Glomerular endothelial cell (primary cell): ENCODE results near the gene PCDHA2. TPM values are rescaled to one million over a fixed set of nuclear protein-coding genes. Genes with fewer than 3 reads are reported as not detected.
"Not testable (repeated sequence)": the region's sequence is repeated elsewhere in the genome, so short reads cannot be mapped to it uniquely, and the experiment has no call there.

ENCODE experiments used
- DNase-seq: peaks from one replicate; pipeline ENCODE4 v3.0.0-alpha.2; 2011; ENCODE audit warnings: low read depth, low spot score; ENCODE audit errors: extremely low read depth
- total RNA-seq: library from RNA; depleted of rRNA; stranded (reverse); fragments of >200 nt; gene quantifications from 2 replicates; pipeline ENCODE4 v1.2.3, GENCODE V29; 2015

Gene PCDHA2
- total RNA-seq: 0.15 TPM in 1 of 2 replicates, not detected in the other

- no peak for DNase-seq
Observed at GRCh38 chr5:140794595-140795258, at the start of gene PCDHA2. Gene PCDHA2 (plus strand): TSS chr5:140794852.

GRCh38 chr5:140753561-140753960 is 41.1 kb upstream of the PCDHA2 start:
- DNase-seq: no peak

DNA sequence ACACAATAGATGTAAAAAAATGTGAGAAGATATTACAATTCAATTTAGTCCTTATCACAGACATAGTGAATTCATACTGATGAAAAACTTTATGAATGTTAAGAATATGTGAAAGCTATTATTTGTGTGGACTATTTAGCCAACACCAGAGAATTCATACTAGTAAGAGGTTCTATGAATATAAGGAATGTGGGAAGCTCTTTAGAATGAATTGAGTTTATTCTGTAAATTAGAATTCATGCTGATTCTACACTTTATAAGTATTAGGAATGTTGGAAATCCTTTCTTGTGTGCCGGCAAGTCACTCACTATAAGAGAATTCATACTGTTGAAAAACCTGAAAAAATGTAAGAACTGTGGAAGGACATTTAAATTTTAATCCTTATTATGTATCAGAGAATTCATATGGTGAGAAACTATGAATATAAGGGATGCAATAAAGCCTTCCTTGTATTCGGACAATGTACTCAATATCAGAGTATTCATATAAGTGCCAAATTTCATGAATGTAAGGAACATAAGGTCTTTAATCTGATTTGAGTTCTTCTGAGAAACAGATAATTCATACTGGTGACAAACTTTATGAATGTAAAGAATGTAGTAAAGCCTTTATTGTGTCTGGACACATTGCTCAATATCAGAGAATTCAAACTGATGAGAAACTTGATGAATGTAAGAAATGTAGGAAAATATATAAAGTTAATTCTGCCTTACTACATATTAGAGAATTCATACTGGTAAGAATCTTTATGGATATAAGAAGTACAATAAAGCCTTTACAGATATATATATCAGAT is 30.3 kb upstream of the PCDHA2 start:
- no peak for DNase-seq

DNA sequence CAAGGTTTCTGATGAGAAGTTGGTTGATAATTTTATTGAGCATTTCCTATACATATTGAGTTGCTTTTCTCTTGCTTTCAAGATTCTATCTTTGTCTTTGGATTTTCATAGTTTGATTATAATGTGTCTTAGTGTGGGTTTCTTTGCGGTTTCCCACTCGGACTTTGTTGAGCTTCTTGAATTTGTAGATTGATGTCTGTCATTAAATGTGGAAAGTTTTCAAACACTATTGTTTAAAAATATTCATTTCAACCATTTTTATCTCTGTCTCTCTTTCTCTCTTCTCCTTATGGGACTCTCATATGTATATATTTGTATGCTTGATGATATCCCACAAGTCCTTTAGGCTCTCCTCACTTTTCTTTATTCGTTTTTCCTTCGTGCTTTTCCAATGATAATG is 27.2 kb upstream of the PCDHA2 start:
- DNase-seq: no peak

GRCh38 chr5:140780512-140780911 is 14.1 kb upstream of the PCDHA2 start:
- DNase-seq: no peak

DNA sequence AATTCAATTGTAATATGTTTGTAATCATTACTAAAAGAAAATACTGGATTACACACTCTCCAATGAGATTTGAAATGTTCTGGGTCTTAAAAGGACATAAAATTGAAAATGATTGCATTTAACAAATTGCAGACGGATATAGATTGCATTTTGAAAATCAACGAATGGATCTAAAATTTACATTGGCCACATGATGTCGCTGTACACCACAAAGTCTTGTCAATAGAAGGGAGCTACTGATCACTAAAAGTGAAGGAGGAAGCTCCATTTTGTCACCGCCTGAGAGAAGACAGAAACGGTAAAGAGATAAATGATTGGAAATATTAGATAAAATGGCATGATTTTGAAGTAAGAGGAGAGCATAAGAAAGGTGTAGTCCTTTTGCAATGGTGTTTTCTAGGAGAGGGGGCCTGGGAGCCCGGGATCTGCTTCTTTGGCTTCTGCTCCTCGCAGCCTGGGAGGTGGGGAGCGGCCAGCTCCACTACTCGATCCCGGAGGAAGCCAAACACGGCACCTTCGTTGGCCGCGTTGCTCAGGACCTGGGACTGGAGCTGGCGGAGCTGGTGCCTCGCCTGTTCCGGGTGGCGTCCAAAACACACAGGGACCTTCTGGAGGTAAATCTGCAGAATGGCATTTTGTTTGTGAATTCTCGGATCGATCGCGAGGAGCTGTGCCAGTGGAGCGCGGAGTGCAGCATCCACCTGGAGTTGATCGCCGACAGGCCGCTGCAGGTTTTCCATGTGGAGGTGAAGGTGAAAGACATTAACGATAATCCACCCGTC is 8.6 kb upstream of the PCDHA2 start, which contains the start of gene PCDHA1:
TSS of gene PCDHA1 (plus strand) at position 236 of the 782 bp plus-strand sequence.
- DNase-seq: no peak

GRCh38 chr5:140787422-140787821 is 7.2 kb upstream of the PCDHA2 start:
- DNase-seq: not testable (repeated sequence)

- not testable (repeated sequence) for DNase-seq
Observed at GRCh38 chr5:140787849-140788504, 6.7 kb upstream of the PCDHA2 start.

DNA sequence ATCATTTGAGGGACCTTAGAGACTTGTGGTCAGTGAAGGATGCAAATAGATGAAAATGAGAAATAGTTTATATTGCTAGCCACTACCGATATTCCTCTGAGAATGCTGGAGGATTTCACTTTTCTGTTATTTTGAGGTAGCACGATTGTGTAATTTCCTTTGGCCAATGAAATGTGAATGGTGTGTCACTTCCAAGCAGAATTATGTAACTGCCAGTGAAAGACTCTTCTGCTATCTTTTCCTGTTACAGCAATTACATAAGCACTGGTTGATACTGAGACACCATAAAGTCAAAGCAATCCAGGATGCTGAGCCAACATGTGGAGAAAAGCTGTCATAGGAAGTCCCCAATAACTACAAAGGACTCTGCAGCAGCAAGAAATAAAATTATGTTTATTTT is 3.6 kb upstream of the PCDHA2 start:
- no peak for DNase-seq

GRCh38 chr5:140795259-140795641 is 598 bp downstream of the PCDHA2 start:
- DNase-seq: no peak

DNA sequence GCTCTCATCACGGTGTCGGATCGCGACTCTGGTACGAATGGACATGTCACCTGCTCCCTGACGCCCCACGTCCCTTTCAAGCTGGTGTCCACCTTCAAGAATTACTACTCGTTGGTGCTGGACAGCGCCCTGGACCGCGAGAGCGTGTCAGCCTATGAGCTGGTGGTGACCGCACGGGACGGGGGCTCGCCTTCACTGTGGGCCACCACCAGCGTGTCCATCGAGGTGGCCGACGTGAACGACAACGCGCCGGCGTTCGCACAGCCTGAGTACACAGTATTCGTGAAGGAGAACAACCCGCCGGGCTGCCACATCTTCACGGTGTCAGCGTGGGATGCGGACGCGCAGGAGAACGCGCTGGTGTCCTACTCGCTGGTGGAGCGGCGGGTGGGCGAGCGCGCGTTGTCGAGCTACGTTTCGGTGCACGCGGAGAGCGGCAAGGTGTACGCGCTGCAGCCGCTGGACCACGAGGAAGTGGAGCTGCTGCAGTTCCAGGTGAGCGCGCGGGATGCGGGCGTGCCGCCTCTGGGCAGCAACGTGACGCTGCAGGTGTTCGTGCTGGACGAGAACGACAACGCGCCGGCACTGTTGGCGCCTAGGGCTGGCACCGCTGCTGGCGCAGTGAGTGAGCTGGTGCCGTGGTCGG is 1.5 kb downstream of the PCDHA2 start:
- DNase-seq: not testable (repeated sequence)

DNA sequence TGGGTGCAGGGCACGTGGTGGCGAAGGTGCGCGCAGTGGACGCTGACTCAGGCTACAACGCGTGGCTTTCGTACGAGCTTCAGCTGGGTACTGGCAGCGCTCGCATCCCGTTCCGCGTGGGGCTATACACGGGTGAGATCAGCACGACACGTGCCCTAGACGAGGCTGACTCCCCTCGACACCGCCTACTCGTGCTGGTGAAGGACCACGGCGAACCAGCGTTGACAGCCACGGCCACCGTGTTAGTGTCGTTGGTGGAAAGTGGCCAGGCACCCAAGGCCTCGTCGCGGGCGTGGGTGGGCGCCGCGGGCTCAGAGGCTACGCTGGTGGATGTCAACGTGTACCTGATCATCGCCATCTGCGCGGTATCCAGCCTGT is 2.1 kb downstream of the PCDHA2 start:
- no peak for DNase-seq

GRCh38 chr5:140800816-140801493 is 6.3 kb downstream of the PCDHA2 start, which contains the start of gene PCDHA3:
Gene PCDHA3 (plus strand): TSS chr5:140801057.
- DNase-seq: no peak

GRCh38 chr5:140801494-140801841 is 6.8 kb downstream of the PCDHA2 start:
- DNase-seq: no peak

- DNase-seq: not testable (repeated sequence)
Observed at GRCh38 chr5:140802381-140802780, 7.7 kb downstream of the PCDHA2 start.

DNA sequence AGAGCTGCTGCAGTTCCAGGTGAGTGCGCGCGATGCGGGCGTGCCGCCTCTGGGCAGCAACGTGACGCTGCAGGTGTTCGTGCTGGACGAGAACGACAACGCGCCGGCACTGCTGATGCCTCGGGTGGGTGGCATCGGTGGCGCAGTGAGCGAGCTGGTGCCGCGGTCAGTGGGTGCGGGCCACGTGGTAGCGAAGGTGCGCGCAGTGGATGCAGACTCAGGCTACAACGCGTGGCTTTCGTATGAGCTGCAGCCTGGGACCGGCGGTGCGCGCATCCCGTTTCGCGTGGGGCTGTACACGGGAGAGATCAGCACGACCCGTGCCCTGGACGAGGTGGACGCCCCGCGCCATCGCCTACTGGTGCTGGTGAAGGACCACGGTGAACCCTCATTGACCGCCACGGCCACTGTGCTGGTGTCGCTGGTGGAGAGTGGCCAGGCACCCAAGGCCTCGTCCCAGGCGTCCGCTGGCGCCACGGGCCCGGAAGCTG is 8.2 kb downstream of the PCDHA2 start:
- DNase-seq: no peak

GRCh38 chr5:140806834-140807775 is 12.5 kb downstream of the PCDHA2 start, which contains the start of gene PCDHA4:
Gene PCDHA4 (plus strand): TSS chr5:140807068.
- no peak for DNase-seq

GRCh38 chr5:140808241-140808888 is 13.7 kb downstream of the PCDHA2 start:
- not testable (repeated sequence) for DNase-seq
